GM21367 (cell line): Measurements from ENCODE around the gene GFOD1.

Experiments used
- ATAC-seq: cut with Tn5 transposase; IDR thresholded peaks from one replicate; pipeline ENCODE4 v1.9.1; 2021; ENCODE audit not compliant: unreplicated experiment

The GFOD1 gene

DNA sequence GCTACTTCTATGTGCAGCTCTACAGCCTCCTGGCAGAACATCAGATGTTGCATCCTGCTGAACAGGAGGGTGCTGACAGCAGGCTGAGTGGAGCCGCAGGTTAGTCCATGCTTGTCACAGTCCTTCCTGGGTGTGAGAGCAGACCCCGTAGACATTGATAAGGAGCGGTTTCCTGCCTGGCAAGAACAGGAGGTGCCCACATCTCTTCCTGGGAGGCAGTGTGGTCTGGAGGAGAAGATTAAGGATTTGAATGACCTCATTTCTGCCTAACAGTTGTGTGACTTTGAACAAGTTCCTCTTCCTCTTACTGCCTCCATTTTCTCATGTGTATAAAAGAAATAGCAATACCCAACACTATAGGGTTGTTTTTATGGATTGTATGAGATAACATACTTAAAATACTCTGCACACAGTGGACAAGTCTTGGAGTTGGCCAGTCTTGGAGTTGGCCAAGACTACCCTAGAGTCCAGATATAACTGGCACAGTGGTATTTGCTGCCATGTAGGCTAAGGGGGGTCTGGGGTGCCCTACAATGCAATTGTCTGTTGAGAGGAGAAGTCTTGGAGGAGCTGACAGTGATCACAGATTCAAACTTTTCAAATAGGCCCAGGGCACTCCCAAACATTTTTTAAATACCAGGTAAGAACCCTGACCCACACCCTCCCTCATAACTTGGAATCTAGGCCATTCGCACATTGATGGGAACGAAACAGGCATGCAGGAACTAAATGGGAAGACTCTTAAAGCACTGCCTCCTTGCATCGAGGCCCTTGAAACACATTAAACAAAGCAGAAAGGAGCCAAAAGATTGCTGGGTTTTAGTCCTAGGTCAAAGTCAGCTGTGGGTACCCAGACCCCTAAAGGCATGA is 126.5 kb downstream of the GFOD1 start:
- ATAC-seq, result no peak

DNA sequence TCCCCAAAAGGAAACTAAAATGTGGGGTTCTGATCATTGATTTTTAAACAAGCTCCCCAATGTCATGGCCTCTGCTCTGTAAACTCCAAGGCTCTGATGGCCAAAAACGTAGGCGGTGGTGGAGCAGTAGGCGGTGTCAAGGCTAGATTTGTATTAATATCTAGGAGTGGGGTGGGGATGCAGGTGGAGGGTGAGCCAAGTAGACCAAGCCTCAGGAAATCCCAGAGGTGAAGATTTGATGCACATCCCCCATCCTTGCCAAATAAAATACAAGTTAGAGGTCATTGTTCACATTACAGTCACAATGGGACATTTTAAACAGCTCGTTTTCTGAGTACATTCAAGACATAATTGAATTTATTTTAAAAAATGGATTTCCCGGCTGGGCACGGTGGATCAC is 128.1 kb downstream of the GFOD1 start:
- ATAC-seq, result no peak

- no peak for ATAC-seq
Observed at GRCh38 chr6:13358511-13358910, 128.9 kb downstream of the GFOD1 start.

GRCh38 chr6:13357551-13358075 is 129.8 kb downstream of the GFOD1 start:
- no peak for ATAC-seq

DNA sequence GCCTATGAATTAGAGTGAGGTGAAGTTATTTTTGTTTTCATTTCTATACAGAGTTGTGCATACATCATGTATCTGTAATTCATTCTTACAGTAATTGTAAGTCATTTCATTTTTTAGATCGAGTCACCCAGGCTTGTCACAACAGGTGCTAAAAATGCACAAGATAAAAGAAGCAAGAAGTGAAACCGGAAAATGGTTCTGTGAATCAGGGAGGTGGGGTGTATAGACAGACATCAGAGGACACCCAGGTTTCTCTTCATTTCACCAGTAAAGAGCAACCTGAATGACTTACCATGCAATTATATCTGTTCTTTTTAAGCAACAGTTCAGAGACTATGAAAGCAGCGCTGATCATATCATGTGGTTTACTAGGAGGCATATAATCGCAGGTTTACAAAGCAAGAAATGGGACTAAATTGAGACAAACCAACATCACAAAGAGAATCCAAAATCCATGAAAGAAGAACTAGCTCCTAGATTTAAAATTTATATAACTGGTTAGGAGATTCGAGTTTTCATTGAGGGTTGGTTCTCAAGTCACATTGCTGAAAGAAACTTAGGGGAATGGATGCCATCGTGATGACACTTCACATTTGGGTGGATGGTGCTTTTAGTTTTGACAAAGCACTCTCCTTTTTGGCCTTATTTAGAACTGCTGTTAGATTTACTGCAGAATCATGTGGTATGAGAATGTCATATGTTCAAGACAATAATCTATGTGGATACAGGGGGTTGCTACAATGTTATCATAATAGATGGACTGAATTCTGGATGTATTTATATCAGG is 131.2 kb downstream of the GFOD1 start:
- peak; percentile 87 for ATAC-seq

- no peak for ATAC-seq
Observed at GRCh38 chr6:13355043-13355945, 132.1 kb downstream of the GFOD1 start.

DNA sequence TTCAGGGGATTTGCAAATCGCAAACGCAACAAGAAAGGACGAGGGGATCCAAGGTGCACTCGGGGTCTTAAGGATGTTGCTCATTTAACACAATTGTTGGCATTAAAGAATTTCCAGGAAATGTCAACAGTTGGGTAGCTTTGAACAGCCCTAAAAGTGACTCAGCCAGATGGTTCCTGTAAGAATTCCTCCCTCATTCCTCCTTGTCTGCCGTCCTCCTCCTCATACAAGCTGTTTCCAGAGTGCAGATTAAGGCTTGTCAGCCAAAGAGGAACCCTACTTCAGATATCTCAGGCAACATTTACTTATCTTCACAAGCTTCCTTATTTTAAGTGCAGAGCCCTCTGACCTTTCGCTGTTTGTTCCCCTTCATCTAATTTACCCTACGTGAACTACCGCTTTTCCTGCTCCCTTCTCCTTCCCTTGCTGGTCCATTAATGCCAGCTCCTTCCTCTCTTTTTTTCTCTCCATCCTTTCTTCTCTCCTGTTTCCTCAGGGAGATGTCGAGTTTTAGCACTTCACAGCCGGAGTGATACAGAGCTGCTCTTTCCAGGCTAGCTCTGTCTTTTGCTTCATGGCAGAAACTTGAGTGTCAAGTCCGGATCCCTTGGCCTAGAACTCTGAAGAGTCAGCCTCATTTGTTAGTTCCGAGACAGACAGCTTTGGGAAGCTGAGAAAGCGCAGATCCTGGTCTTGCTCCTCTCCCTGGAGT is 132.9 kb downstream of the GFOD1 start:
- ATAC-seq, result no peak

- ATAC-seq, result no peak
Observed at GRCh38 chr6:13352165-13352564, 135.2 kb downstream of the GFOD1 start.

GRCh38 chr6:13351271-13351670 is 136.1 kb downstream of the GFOD1 start:
- ATAC-seq, result no peak

GRCh38 chr6:13349811-13350506 is 137.4 kb downstream of the GFOD1 start:
- no peak for ATAC-seq

- ATAC-seq, result no peak
Observed at GRCh38 chr6:13348334-13349113, 138.9 kb downstream of the GFOD1 start.

GRCh38 chr6:13346245-13346644 is 141.2 kb downstream of the GFOD1 start:
- no peak for ATAC-seq

DNA sequence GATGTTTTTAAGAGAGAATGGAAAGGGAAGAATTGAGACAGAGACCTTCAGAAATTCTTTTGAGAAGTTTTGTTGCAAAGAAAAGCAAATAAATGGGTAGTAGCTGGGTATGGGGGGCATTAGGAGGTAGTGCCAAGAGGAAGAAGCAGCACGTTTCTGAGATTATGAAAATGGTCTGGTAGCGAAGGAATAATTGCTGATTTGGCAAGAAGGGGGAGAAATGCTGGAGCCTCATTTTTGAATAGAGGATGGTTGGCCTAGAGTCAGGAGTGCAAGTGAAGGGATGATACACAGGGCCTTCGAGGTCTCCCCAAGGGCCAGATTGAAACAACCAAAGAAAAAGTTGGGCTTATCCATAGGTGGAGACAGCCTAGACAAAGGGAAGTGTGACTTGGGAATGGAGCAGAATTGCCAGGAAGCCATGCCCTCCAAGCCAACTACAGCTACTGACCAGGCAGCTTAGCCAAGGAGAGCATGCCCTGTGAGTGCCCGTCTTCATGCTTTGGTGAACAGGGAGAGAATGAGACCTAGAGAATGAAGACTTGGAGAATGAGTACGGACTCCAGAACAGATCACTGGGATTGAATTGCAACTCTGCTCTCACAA is 144.9 kb downstream of the GFOD1 start:
- no peak for ATAC-seq

DNA sequence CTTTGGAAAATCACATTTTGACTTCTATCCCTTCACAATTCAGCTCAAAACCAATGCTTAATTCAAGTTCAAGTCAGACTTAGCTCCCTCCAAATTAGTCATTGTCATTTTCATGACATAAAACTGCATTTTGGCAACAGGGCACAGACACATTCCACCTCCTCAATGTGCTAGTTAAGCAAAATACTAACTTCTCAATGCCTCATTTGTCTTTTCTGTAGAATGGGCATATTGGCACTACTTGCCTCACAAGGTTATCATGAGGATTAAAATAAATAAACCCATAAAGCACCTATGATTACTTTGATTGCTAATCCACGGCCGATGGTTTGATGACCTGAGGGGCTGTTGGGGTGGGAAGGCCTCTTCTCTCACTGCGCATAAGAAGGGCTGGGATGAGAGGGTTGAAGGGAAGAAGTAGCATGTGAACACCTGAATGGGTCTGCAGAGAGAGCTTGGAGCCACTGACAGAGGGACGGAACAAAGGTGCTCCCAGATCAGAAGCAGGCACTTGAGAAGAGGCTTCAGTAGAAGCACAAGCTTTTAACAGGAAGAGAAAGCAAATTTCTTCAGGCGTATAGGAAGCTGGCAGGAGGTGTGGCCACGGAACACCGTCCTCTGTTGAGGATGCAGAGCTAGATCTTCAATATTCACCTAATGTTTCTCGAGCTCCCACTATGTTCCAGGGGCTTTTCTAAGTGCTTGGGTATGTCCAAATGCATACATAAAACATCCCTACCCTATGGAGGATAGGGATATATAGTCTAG is 147.4 kb downstream of the GFOD1 start:
- ATAC-seq, result no peak

DNA sequence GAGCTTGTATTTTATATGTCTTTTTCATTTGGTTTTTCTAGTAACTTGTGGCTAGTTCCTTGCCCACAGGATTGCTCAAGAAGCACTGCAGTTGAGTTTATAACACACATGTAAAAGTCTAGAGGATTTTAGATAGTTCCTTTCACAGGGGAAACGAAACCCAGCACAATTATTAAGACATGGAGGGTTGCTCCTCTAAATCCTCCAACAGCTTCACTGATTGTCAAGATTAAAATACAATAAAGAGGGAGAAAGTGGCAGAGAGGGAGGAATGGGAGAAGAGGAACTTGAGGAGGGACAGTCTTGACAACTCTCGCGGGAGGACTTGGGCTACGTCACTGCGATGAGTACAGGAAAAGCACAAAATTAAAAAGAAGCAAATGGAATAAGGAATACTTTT is 149.4 kb downstream of the GFOD1 start:
- no peak for ATAC-seq

- ATAC-seq, result no peak
Observed at GRCh38 chr6:13336553-13336952, 150.8 kb downstream of the GFOD1 start.

DNA sequence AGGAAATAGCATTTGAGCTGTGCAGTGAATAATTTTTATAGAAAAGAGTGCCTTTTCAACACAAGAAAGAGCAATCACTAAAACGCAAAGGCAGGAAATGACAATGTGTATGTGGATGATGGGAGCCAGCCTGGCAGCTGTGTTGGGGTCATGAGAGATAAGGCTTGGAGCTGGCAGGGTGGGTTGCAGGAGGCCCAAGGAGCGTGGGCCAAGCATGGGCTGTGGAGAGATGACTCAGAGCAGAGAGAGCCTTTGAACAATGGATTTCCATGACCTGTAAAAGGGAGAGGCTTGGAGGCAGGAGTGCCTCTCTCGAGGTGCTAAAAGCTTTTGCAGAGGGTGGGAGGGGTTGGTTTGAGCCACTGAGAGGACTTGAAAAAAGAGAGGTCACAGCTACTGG is 152.4 kb downstream of the GFOD1 start:
- no peak for ATAC-seq

- ATAC-seq, result no peak
Observed at GRCh38 chr6:13332349-13332706, 155.1 kb downstream of the GFOD1 start.
